Lung (tissue), 12 donors: Measurements from ENCODE around the gene SOX5. TPM values are rescaled to one million over a fixed set of nuclear protein-coding genes. Genes with fewer than 3 reads are reported as not detected.

Experiments
- ATAC-seq: fragments of 200-7000 bp; cut with Tn5 transposase; one replicate; pipeline ENCODE4 v1.9.1; 2020; ENCODE audit warnings: moderate number of reproducible peaks; ENCODE audit not compliant: insufficient read depth, low FRiP score
- DNase-seq, 3 donors: peaks; one replicate each; pipeline ENCODE4 v3.0.0-alpha.2; 2013 to 2017
- H3K27ac ChIP-seq, 2 donors: one replicate each; pipeline ENCODE4 v1.5.1; 2013; ENCODE audit warnings: mild to moderate bottlenecking in 2 of 2, moderate library complexity in 2 of 2, control low read depth in 1 of 2, inconsistent platforms in 1 of 2, low read depth in 1 of 2, low read length in 1 of 2
- H3K27me3 ChIP-seq, 3 donors: one replicate each; pipeline ENCODE4 v1.5.1; 2013; ENCODE audit warnings: low read length in 2 of 3; ENCODE audit not compliant: control insufficient read depth in 3 of 3, insufficient read depth in 3 of 3
- H3K36me3 ChIP-seq, 4 donors: one replicate each; pipeline ENCODE4 v1.5.1; 2013; ENCODE audit warnings: low read length in 4 of 4, mild to moderate bottlenecking in 1 of 4, moderate library complexity in 1 of 4; ENCODE audit not compliant: control insufficient read depth in 4 of 4, insufficient read depth in 4 of 4
- H3K4me1 ChIP-seq, 5 donors: one replicate each; pipeline ENCODE4 v1.5.1; 2013; ENCODE audit warnings: low read length in 5 of 5, mild to moderate bottlenecking in 2 of 5, moderate library complexity in 1 of 5; ENCODE audit not compliant: control insufficient read depth in 5 of 5, insufficient read depth in 5 of 5
- H3K4me3 ChIP-seq: one replicate; pipeline ENCODE4 v1.5.1; 2013; ENCODE audit warnings: mild to moderate bottlenecking, control low read depth, moderate library complexity
- H3K9ac ChIP-seq, 2 donors: one replicate each; pipeline ENCODE4 v1.5.1; 2013; ENCODE audit warnings: low read length in 2 of 2, control low read depth in 1 of 2; ENCODE audit not compliant: insufficient read depth in 1 of 2
- H3K9me3 ChIP-seq, 4 donors: one replicate each; pipeline ENCODE4 v1.5.1; 2013; ENCODE audit warnings: low read length in 3 of 4, mild to moderate bottlenecking in 1 of 4, moderate library complexity in 1 of 4; ENCODE audit not compliant: control insufficient read depth in 4 of 4, insufficient read depth in 3 of 4
- CTCF ChIP-seq: IDR thresholded peaks from 2 replicates; pipeline ENCODE4 v1.5.1; 2012; ENCODE audit warnings: mild to moderate bottlenecking; ENCODE audit errors: control extremely low read depth, extremely low read depth
- WGBS, 2 donors: extraction: QIAGEN DNeasy Blood & Tissue Kit; methylation state at CpG; one replicate each; pipeline ENCODE4 v1.1.7; 2013; 5-methylcytosine and 5-hydroxymethylcytosine counted together
- polyA plus RNA-seq, 2 donors: library from polyadenylated mRNA; stranded (reverse); fragments of 200-250 nt; gene quantifications; one replicate each; pipeline ENCODE4 v1.2.1, GENCODE V29; 2013
- total RNA-seq, 2 donors: library from RNA; depleted of rRNA in 1 of 2; stranded (reverse); fragments of >200 nt in 1 of 2; gene quantifications; one replicate each; pipeline ENCODE4 v1.2.1, GENCODE V29; 2014 to 2021
- donor health status: control.
- donor health status: control.
- donor health status: Bipolar disorder and iron deficiency.
- donor health status: healthy.
- donor health status: DM: yes; HTN: yes; CAD: no.

The SOX5 gene
- total and polyA plus RNA-seq, 4 donors = 1.0 to 71.4 (median 7.2) TPM

GRCh38 chr12:23941780-23942179 lies 7.7 kb downstream of the SOX5 start:
- Histone ChIP-seq H3K4me3 (no peak overlapping the region), H3K36me3 (no peaks in the 10 kb centered on the region), H3K9ac (no peak overlapping the region), H3K4me1 (no peaks in the 10 kb centered on the region), H3K9me3 (no peaks in the 10 kb centered on the region), H3K27me3 (no peaks in the 10 kb centered on the region), H3K27ac (no peak overlapping the region)
- no peak for DNase-seq
- 60 to 73% methylated on average over 1 of the region's 1 CpG for WGBS, 2 donors
- TF ChIP-seq CTCF = no peak
- no peak for ATAC-seq

GRCh38 chr12:23938422-23938821 lies 11.0 kb downstream of the SOX5 start:
- H3K9ac ChIP-seq = no peak overlapping the region
- H3K36me3 ChIP-seq = no peaks in the 10 kb centered on the region
- WGBS, 2 donors = 93 to 94% methylated on average over 3 of the region's 3 CpGs
- no peaks in the 10 kb centered on the region for H3K27me3 ChIP-seq
- no peaks in the 10 kb centered on the region for H3K9me3 ChIP-seq
- no peaks in the 10 kb centered on the region for H3K4me1 ChIP-seq
- no peak for TF ChIP-seq CTCF
- no peak overlapping the region for H3K27ac ChIP-seq
- no peak overlapping the region for H3K4me3 ChIP-seq
- ATAC-seq = no peak
- DNase-seq = no peak

GRCh38 chr12:23931176-23931575 lies 18.3 kb downstream of the SOX5 start:
- WGBS, 2 donors = 75 to 81% methylated on average over 2 of the region's 2 CpGs
- Histone ChIP-seq H3K9me3 (no peaks in the 10 kb centered on the region), H3K27me3 (no peaks in the 10 kb centered on the region), H3K4me3 (no peak overlapping the region), H3K4me1 (no peaks in the 10 kb centered on the region), H3K9ac (no peak overlapping the region), H3K27ac (no peak overlapping the region), H3K36me3 (no peaks in the 10 kb centered on the region)
- ATAC-seq = no peak
- no peak for DNase-seq
- no peak for TF ChIP-seq CTCF

- 77 to 87% methylated on average over 2 of the region's 2 CpGs for WGBS, 2 donors
- no peak overlapping the region for H3K9ac ChIP-seq
- ATAC-seq (no peak), DNase-seq (no peak)
- H3K4me1 ChIP-seq = no peaks in the 10 kb centered on the region
- no peaks in the 10 kb centered on the region for H3K27me3 ChIP-seq
- H3K27ac ChIP-seq = no peak overlapping the region
- TF ChIP-seq CTCF = no peak
- H3K9me3 ChIP-seq = no peaks in the 10 kb centered on the region
- no peak overlapping the region for H3K4me3 ChIP-seq
- no peaks in the 10 kb centered on the region for H3K36me3 ChIP-seq
Measured at GRCh38 chr12:23930599-23930998, 18.9 kb downstream of the SOX5 start.
